ENCODE data around the gene SAMD4A. TPM values are rescaled to one million over a fixed set of nuclear protein-coding genes. Genes with fewer than 3 reads are reported as not detected.

SAMD4A gene
- total RNA-seq, 4 donors from 2014 or later, result 39.8 to 53.3 (median 48.0) TPM

DNA sequence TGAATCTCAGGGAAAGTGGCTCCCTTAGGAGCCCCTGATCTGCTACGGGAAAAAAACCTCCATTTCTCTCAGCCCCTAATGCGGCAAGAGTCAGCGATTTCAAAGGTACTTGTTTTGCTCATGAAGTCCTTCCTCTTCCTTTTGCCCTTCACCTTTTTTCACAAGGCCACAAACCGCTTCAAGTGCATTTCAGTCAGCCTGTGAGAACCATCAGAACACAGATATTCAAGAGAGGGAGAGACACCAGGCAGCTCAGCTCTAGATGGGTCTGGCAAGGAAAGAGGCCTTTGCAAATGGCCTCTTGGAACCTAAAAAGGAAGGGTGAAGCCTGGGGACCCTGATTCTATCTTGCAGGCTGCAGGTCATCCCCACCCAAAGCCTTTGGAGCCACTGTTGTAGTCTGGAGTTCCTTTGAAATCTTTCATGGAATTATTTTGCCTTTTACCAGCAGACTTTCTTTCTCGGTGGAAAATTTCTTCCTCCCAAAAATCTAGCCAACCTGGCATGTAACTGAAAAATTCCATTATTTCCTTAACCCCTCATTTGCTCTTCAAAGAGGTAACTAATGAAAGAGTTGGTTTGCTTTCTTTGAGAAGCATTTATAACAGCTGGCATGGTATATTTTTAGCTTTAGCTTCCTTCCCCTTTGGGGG, 145.0 kb downstream of the SAMD4A start:
- H3K27me3 ChIP-seq, result no peaks in the 10 kb centered on the region
- DNase-seq (ENCODE audit: low spot score in 2 of 2), result no peak
- H3K27ac ChIP-seq, result peak overlapping the region; percentile 17 to 88 (median 57)
- H3K9me3 ChIP-seq, result no peaks in the 10 kb centered on the region
- TF ChIP-seq, protein P1, sequence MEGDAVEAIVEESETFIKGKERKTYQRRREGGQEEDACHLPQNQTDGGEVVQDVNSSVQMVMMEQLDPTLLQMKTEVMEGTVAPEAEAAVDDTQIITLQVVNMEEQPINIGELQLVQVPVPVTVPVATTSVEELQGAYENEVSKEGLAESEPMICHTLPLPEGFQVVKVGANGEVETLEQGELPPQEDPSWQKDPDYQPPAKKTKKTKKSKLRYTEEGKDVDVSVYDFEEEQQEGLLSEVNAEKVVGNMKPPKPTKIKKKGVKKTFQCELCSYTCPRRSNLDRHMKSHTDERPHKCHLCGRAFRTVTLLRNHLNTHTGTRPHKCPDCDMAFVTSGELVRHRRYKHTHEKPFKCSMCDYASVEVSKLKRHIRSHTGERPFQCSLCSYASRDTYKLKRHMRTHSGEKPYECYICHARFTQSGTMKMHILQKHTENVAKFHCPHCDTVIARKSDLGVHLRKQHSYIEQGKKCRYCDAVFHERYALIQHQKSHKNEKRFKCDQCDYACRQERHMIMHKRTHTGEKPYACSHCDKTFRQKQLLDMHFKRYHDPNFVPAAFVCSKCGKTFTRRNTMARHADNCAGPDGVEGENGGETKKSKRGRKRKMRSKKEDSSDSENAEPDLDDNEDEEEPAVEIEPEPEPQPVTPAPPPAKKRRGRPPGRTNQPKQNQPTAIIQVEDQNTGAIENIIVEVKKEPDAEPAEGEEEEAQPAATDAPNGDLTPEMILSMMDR (IDR thresholded peaks at IDR 0.05), result no peak
- no peak for TF ChIP-seq EP300 (IDR thresholded peaks at IDR 0.05)
- no peak for TF ChIP-seq POLR2A (IDR thresholded peaks at IDR 0.05)
- no peak overlapping the region for H3K4me3 ChIP-seq
- H3K36me3 ChIP-seq, result no peaks in the 10 kb centered on the region
- H3K4me1 ChIP-seq, result peaks cover 0 to 50% (median 22%) of the 10 kb centered on the region in 4 donors
- WGBS, 2 donors, result 36 to 39% methylated on average over 5 of the region's 5 CpGs

DNA sequence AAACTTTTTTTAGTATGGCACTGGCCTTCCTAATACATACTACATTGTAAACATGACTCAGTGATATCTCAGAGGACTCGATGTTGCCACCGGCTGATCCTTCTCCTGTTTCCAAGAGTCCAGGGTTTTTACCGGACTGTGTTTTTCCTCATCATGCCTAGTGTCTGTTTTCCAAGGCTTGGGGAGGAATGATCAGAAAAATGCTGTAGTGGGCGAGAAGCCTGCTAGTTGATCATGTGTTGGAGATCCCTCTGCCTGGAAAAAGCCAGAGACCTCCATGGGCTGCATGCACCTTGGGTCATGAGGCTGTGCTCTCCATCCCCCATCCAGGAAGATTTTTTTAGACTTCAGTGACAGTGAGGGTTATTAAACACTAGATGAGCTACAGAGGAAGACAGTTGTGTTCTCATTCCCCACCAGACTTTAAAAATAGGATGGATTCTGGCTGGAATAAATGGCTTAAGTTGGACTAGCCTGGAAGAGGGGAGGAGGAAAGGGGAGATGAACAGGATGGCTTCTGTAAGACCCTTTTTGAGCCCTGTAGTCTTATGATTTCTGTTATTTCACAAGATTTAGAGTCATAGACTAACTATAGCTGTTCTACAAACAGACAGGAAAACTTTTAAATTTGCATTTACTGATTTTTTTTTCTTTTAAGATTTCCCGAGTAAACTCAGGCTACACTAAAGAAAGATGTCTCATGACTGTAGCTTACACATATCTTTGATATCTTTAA, 145.7 kb downstream of the SAMD4A start:
- Histone ChIP-seq H3K9me3 (no peaks in the 10 kb centered on the region), H3K4me3 (no peak overlapping the region), H3K36me3 (no peaks in the 10 kb centered on the region), H3K27ac (peak overlapping the region; percentile 17 to 88 (median 57)), H3K4me1 (peaks cover 0 to 50% (median 22%) of the 10 kb centered on the region in 4 donors), H3K27me3 (no peaks in the 10 kb centered on the region)
- WGBS, 2 donors, result 43 to 53% methylated on average over 5 of the region's 5 CpGs
- DNase-seq (ENCODE audit: low spot score in 2 of 2), result peak in 1 of 2 donors; percentile 50
- peak in 1 of 2 donors; percentile 59 for TF ChIP-seq EP300 (IDR thresholded peaks at IDR 0.05)
- no peak for TF ChIP-seq POLR2A (IDR thresholded peaks at IDR 0.05)
- TF ChIP-seq, protein P1 (IDR thresholded peaks at IDR 0.05), result no peak

DNA sequence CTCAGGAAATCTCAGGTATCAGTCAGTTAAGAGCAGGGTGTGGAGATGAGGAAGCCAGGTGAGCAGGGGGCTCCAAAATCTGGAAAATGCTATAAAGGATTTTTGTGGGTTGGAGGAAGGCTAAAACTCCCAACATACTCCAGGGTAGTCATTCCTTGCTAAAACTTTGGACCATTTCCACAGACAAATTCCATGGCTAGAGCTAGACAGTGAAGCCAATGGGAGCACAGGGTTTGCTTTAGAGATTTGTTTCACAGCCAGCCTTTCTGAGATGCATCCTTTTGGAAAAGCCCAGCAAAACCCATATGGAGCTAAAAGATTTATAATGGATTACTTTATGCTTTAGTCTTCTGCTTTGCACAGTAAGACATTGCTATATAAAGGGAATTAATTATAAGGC, 146.5 kb downstream of the SAMD4A start:
- no peak for DNase-seq (ENCODE audit: low spot score in 2 of 2)
- Histone ChIP-seq H3K36me3 (no peaks in the 10 kb centered on the region), H3K27ac (peak overlapping the region in 3 of 4 donors; percentile 17 to 88 (median 80)), H3K27me3 (no peaks in the 10 kb centered on the region), H3K9me3 (no peaks in the 10 kb centered on the region), H3K4me1 (peaks cover 0 to 47% (median 22%) of the 10 kb centered on the region in 4 donors), H3K4me3 (no peak overlapping the region)
- TF ChIP-seq, protein P1 (IDR thresholded peaks at IDR 0.05), result no peak
- no peak for TF ChIP-seq EP300 (IDR thresholded peaks at IDR 0.05)
- no peak for TF ChIP-seq POLR2A (IDR thresholded peaks at IDR 0.05)

DNA sequence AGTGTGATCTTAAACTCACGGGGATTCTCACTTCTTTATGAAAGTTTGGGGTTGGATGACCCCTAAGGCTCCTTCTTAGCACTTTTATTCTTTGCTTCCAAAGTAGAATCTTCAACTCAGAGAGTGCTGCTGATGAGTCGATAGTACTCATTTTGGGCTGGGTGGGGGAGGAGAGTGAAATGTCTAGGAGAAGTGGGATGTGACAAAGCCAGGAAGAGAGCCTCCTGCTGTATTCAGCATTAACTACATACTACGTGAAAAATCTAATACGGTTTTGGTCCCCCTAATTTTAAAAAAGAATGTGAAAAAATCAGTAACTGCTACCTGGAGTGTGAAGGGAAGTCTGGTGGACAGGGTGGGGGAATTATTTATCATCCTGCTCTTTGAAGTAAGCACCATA, 148.3 kb downstream of the SAMD4A start:
- no peak for DNase-seq (ENCODE audit: low spot score in 2 of 2)
- Histone ChIP-seq H3K27me3 (no peaks in the 10 kb centered on the region), H3K36me3 (no peaks in the 10 kb centered on the region), H3K4me1 (peaks cover 0 to 50% (median 22%) of the 10 kb centered on the region in 4 donors), H3K4me3 (no peak overlapping the region), H3K9me3 (no peaks in the 10 kb centered on the region), H3K27ac (peak overlapping the region in 2 of 4 donors; percentile 15 to 25)
- TF ChIP-seq, protein P1 (IDR thresholded peaks at IDR 0.05), result no peak
- no peak for TF ChIP-seq EP300 (IDR thresholded peaks at IDR 0.05)
- no peak for TF ChIP-seq POLR2A (IDR thresholded peaks at IDR 0.05)
- WGBS, 2 donors, result 47 to 54% methylated on average over 4 of the region's 4 CpGs

DNA sequence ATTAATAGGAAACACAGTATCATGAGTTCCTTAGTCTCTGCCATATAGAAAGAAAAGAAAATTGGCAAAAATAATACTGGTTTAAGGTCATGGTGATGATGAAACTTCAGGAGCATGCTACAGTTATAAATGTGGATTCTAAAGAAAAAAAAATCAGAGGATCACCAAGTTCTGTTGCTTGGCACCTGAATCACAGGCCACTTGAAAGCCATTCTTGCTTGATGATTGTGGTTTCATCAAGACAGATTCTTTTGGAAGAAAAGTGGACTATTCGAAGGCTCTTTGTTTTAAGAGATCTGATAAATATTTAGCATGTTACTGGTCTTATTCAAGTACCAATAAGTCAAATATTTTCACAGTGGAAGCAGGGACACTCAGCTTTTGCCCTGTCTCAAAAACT, 148.9 kb downstream of the SAMD4A start:
- DNase-seq (ENCODE audit: low spot score in 2 of 2), result no peak
- no peaks in the 10 kb centered on the region for H3K27me3 ChIP-seq
- H3K4me1 ChIP-seq, result peaks cover 0 to 52% (median 22%) of the 10 kb centered on the region in 4 donors
- no peak overlapping the region for H3K4me3 ChIP-seq
- H3K36me3 ChIP-seq, result no peaks in the 10 kb centered on the region
- peak overlapping the region in 2 of 4 donors; percentile 15 to 25 for H3K27ac ChIP-seq
- TF ChIP-seq EP300 (IDR thresholded peaks at IDR 0.05), result no peak
- TF ChIP-seq POLR2A (IDR thresholded peaks at IDR 0.05), result no peak
- TF ChIP-seq, protein P1 (IDR thresholded peaks at IDR 0.05), result no peak
- 62 to 75% methylated on average over 1 of the region's 1 CpG for WGBS, 2 donors
- no peaks in the 10 kb centered on the region for H3K9me3 ChIP-seq

Measured in tibial nerve (tissue), 4 donors.